ENCODE data around the gene ZNF700. TPM values are rescaled to one million over a fixed set of nuclear protein-coding genes. Genes with fewer than 3 reads are reported as not detected.
A peak's percentile ranks its signal among the peaks of the same experiment; 100 is the strongest.
"Not testable (repeated sequence)": the region's sequence is repeated elsewhere in the genome, so short reads cannot be mapped to it uniquely, and the experiment has no call there.

Gene ZNF700
- total and polyA plus RNA-seq, 9 of the 15 experiments (the other 6 are each of a cell fraction or from before 2014, with no cell fraction given), result 10.3 to 24.7 (median 14.1) TPM

DNA sequence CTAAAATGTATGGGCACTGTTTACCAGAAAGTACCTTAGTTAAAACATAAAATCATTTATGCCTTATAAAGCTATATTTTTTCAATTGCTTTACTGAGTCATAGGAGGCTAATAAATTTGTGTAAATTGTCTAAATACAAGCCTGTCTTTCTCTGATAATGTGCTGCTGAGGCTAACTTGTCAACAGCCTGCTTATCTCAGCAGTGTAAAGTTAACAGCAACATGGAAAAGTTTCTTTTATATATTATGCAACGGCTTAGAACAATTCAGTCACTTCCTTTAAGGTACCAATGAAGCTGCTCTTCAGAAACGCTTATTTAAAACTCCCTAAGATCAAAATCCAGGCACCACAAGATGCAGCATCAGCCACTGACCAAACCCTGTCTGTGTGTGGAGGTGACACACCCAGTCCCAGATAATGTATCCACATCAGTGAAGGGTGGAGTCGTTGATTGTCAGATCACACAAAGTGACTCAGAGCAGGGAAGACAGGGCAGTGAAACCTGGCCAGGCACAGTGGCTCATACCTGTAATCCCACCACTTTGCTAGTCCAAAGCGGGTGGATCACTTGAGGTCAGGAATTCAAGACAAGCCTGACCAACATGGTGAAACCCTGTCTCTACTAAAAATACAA is 10.4 kb upstream of the ZNF700 start (continued):
- TF ChIP-seq CBFA2T2 (conservative IDR thresholded peaks at IDR 0.05) (peak; percentile 41), SMARCA4 (IDR thresholded peaks at IDR 0.05) (peak; percentile 63; the same call in 1 of the 2 replicates), SMARCC2 (IDR thresholded peaks at IDR 0.05; ENCODE audit: low read depth) (0 out of 2 replicates have a peak, but pooled peaks have one; percentile 35), CEBPG (tag; conservative IDR thresholded peaks at IDR 0.05 in 1 of 2, IDR thresholded peaks at IDR 0.05 in 1 of 2) (0 out of 4 replicates have a peak, but pooled peaks of 1 of the 2 experiments have one; percentile 39), FOXA3 (CRISPR knock-in tag; conservative IDR thresholded peaks at IDR 0.05 in 1 of 2, IDR thresholded peaks at IDR 0.05 in 1 of 2) (peak; percentile 6 to 68; a peak in 1 of 4 replicates), MTA2 (IDR thresholded peaks at IDR 0.05; ENCODE audit: low read depth) (peak; percentile 35; the same call in 1 of the 2 replicates), SMARCE1 (IDR thresholded peaks at IDR 0.05) (0 out of 2 replicates have a peak, but pooled peaks have one; percentile 49), SOX6 (IDR thresholded peaks at IDR 0.05) (0 out of 2 replicates have a peak, but pooled peaks have one; percentile 29), CBFA2T3 (IDR thresholded peaks at IDR 0.05) (peak; percentile 61), TAL1 (IDR thresholded peaks at IDR 0.05) (peak; percentile 60), CTBP1 (IDR thresholded peaks at IDR 0.05; ENCODE audit: borderline replicate concordance) (peak; percentile 73; the same call in 1 of the 2 replicates)
- TF ChIP-seq CEBPG (CRISPR knock-in tag; IDR thresholded peaks at IDR 0.05), result not testable (repeated sequence)
